Activated T-helper 9 cell treated with anti-CD3 and anti-CD28 coated beads, Interleukin-2, amount 50 U/mL, for 16 hours (primary cell): ENCODE data around the gene CPNE5.
"Not testable (repeated sequence)": the region's sequence is repeated elsewhere in the genome, so short reads cannot be mapped to it uniquely, and the experiment has no call there.

Experiments
- DNase-seq: peaks from one replicate; pipeline ENCODE4 v3.0.0-alpha.2; 2020; ENCODE audit warnings: low read depth

CPNE5 gene

GRCh38 chr6:36815962-36816735 lies 23.1 kb downstream of the CPNE5 start:
- DNase-seq, result no peak

- no peak for DNase-seq
Observed at GRCh38 chr6:36814249-36814648, 25.0 kb downstream of the CPNE5 start.

GRCh38 chr6:36813526-36813925 lies 25.7 kb downstream of the CPNE5 start:
- no peak for DNase-seq

GRCh38 chr6:36813047-36813446 lies 26.2 kb downstream of the CPNE5 start:
- not testable (repeated sequence) for DNase-seq

DNA sequence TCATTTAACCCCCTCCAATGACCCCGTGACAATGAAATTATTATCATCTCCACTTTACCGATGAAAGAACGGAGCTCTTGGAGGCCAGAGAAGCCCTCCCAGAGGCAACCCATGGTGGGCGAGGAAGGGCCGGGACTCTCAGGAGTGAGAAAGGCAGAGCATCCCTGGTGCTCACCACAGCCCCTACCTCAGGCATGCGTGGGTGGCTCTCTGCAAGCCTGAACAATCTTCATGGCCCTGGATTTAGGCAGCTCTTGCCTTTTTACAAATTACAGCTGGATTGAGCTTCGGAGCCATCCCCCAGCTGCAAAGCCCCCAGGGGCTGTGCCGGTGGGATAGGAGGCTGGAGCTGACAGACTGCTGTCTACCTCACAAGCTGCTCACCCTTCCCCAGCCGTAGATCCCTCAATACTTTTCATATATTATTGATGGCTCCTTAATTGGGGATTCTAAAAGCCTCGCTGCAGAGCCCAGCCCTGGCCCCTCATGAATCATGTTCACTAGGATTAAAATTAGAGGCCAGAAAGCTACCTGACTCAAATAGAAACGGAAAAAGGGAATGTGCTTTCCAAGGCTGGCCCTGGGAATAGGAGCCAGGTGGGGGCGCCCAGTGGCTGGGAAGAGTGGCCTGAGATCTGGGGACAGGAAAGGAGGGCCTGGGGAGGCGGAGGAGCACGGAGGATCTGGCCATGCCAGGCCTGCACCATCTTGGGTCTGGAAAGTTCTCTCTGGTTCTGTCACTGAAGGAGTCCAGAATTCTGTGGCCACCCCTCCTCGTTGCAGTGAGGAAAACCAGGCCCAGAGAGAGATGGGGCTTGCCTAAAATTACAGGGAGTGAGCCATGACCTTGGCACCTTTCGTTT lies 29.1 kb downstream of the CPNE5 start:
- DNase-seq, result no peak

GRCh38 chr6:36809156-36809555 lies 30.1 kb downstream of the CPNE5 start:
- no peak for DNase-seq

GRCh38 chr6:36808634-36809033 lies 30.6 kb downstream of the CPNE5 start:
- DNase-seq, result no peak

GRCh38 chr6:36807750-36808149 lies 31.5 kb downstream of the CPNE5 start:
- no peak for DNase-seq

DNA sequence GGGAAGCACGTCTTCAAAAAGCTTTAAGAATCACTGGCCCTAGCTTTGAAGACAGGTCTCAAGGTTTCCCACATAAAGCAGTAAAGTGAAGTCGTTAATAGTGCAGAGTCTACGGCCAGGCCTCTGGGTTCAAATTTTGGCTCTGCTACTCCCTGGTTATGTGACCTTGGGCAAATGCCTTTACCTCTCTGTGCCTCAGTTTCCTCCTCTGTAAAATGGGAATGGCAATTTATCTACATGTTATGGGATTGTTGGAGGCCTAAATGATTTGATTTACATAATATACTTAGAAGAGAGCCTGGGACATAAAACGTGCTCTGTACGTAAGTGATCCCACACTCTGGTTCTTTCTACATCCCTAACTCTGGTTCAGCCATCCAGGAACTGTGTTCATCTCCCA lies 32.1 kb downstream of the CPNE5 start:
- no peak for DNase-seq

DNA sequence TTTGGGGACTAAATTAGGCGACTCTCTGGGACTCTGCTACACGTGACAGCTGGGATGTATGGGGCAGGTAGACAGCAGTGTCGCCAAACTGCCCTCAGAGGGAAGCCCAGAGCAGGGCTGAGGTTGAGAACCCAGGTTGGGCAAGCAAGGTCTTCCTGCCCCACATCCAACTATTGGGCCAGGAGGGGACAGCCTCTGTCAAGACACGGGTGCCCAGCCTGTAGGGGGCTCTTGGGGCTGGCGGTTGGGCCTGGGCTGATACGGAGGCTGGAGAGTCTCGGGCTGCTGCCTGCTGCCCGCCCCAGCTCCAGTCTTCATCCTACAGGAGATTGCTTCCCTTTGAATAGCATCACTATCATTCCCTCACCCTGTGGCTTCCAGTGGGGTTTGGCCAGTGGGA lies 33.3 kb downstream of the CPNE5 start:
- DNase-seq, result no peak

GRCh38 chr6:36805096-36805797 lies 34.0 kb downstream of the CPNE5 start:
- DNase-seq, result no peak

- no peak for DNase-seq
Observed at GRCh38 chr6:36804563-36804962, 34.7 kb downstream of the CPNE5 start.

DNA sequence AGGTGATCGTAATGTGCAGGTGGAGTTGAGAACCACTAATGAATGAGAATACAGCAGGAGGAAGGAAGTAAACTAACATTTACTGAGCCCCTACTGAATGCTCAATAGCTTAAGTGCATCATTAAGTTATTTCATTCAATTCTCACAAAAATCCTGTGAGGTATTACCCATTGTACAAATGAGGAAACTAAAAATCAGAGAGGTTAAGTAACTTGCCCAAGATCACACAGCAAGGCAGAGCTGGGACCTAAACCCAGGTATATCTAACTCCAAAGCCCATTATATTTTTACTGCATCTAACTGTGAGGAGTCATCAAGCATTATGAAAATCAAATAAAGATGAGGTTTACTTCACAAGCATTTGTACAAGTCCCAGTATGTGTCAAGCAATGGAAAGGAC lies 35.3 kb downstream of the CPNE5 start:
- DNase-seq, result no peak

GRCh38 chr6:36803482-36803881 lies 35.8 kb downstream of the CPNE5 start:
- DNase-seq, result no peak

- DNase-seq, result no peak
Observed at GRCh38 chr6:36800223-36801076, 38.8 kb downstream of the CPNE5 start.

GRCh38 chr6:36798852-36799251 lies 40.4 kb downstream of the CPNE5 start:
- no peak for DNase-seq

DNA sequence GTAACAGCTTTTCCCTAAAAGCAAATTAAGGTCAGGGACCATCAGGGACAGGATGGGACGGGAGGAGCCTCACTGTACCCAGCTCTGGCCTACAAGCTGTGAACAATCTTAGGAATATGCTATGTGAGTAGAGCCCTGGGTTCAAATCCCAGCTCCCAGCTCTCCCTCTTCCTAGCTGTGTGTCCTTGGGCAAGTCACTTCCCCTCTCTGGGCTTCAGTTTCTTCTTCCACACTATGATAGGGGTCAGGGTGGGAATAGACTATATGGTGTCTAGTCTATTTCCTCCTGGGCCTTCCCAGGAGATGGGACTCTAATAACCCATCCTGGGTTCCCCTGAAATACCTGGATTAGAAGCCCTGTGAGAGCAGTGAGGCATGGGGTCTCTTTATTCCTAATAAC lies 41.6 kb downstream of the CPNE5 start:
- DNase-seq, result no peak

GRCh38 chr6:36797055-36797454 lies 42.2 kb downstream of the CPNE5 start:
- DNase-seq, result no peak

- no peak for DNase-seq
Observed at GRCh38 chr6:36794713-36795065, 44.6 kb downstream of the CPNE5 start.

DNA sequence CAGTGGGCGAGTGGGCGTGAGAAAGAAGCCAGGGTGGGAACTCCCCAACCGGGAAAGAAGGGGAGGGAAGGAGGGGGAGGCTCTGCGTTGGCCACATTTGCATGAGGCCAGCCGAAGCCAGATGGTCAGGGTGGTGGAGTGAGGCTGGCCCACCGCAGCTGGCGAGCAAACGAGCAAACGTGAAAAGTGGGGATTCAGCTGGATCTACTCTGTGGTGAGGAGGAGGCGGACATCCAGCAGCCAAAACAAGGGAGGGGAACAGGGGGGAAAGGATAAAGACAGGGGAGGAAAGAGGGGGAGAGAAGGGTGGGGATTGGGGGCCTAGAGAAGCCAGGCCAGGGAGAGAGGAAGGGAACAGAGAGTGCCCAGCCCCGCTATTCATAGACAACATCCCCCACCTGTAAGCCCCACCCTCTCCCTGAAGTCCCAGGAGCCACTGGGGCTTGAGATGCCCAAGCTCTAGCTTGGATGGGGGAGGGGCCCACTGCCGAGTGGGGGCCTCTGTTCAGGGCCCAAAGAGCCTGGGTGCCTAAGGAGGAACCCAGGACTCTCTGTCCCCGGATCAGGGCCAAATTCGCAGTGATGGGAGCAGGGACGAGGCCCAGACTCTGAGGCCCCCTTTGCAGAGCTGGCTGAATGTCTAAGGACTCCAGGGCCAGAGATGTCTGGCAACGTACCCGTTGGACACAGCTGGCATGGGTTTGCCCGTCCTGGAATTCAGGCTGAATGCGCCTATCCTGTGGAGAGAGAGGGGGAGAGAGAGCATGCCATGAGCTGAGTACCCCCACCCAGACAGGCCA lies 45.1 kb downstream of the CPNE5 start:
- no peak for DNase-seq

- DNase-seq, result no peak
Observed at GRCh38 chr6:36793296-36793912, 45.8 kb downstream of the CPNE5 start.
